Measurements from ENCODE around the gene KCNK1. TPM values are rescaled to one million over a fixed set of nuclear protein-coding genes. Genes with fewer than 3 reads are reported as not detected.

KCNK1 gene
- polyA plus RNA-seq, 1 donor from 2014 or later: 1.8 TPM

DNA sequence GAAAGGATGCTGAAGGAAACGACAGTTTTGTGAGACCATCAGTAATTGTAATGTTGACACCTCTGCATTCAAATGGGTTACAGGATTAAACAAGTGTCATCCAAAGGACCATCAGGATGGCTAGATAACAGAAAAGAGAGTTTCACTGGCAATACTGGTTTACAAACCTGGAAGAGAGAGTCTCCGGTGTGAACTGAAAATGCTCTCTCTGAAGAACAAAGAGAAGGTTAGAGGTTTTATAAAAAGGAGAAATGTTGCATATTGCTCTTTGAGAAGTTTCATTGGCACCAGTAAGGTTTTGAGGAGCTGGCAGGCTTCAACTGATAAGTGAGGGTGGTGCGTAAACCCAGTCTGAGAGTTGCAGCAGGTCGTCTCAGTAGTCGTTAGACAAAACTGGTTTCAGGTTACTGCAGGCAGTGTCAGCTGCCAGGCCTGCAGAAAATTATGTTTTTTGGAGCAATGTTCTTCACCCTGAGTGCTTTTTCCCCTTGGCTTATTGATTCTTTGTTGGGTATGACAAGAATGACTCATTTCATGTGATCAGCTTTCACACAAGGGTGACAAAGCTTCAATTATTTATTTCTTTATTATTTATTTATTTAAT, 42.2 kb downstream of the KCNK1 start:
- Histone ChIP-seq H4K20me1 (ENCODE audit: insufficient read depth) (no peaks in the 10 kb centered on the region), H3K4me3 (ENCODE audit: low read length) (no peak overlapping the region), H3K9me2 (ENCODE audit: insufficient read depth, low read length) (no peaks in the 10 kb centered on the region), H3K9me3 (ENCODE audit: low read length) (no peaks in the 10 kb centered on the region), H3K4me2 (ENCODE audit: low read length) (no peak overlapping the region), H3K79me2 (replicated peaks; ENCODE audit: insufficient read depth, low read length) (no peaks in the 10 kb centered on the region), H3K36me3 (ENCODE audit: insufficient read depth, low read length) (no peaks in the 10 kb centered on the region), H2AFZ (ENCODE audit: low read depth, low read length) (no peak overlapping the region), H3K9ac (ENCODE audit: low read length) (no peak overlapping the region), H3K27ac (ENCODE audit: low read length) (no peak overlapping the region), H3K27me3 (ENCODE audit: insufficient read depth, low read depth, low read length) (no peaks in the 10 kb centered on the region), H3F3A (ENCODE audit: insufficient read depth, low read length, poor library complexity, severe bottlenecking) (no peaks in the 10 kb centered on the region)
- TF ChIP-seq TAF1 (IDR thresholded peaks at IDR 0.05; ENCODE audit: low read depth) (no peak), EZH2 (IDR thresholded peaks at IDR 0.05; ENCODE audit: borderline replicate concordance, insufficient read depth, low read length, poor library complexity, severe bottlenecking) (no peak), MXI1 (conservative IDR thresholded peaks at IDR 0.05; ENCODE audit: poor library complexity, severe bottlenecking) (no peak), POLR2AphosphoS5 (IDR thresholded peaks at IDR 0.05) (no peak), RAD21 (conservative IDR thresholded peaks at IDR 0.05) (no peak), SMC3 (conservative IDR thresholded peaks at IDR 0.05; ENCODE audit: poor library complexity) (no peak), EP300 (conservative IDR thresholded peaks at IDR 0.05; ENCODE audit: poor library complexity, severe bottlenecking) (no peak)
- TF ChIP-seq, protein P1, sequence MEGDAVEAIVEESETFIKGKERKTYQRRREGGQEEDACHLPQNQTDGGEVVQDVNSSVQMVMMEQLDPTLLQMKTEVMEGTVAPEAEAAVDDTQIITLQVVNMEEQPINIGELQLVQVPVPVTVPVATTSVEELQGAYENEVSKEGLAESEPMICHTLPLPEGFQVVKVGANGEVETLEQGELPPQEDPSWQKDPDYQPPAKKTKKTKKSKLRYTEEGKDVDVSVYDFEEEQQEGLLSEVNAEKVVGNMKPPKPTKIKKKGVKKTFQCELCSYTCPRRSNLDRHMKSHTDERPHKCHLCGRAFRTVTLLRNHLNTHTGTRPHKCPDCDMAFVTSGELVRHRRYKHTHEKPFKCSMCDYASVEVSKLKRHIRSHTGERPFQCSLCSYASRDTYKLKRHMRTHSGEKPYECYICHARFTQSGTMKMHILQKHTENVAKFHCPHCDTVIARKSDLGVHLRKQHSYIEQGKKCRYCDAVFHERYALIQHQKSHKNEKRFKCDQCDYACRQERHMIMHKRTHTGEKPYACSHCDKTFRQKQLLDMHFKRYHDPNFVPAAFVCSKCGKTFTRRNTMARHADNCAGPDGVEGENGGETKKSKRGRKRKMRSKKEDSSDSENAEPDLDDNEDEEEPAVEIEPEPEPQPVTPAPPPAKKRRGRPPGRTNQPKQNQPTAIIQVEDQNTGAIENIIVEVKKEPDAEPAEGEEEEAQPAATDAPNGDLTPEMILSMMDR (IDR thresholded peaks at IDR 0.05; ENCODE audit: poor library complexity, severe bottlenecking): no peak
- TF ChIP-seq, protein P2, sequence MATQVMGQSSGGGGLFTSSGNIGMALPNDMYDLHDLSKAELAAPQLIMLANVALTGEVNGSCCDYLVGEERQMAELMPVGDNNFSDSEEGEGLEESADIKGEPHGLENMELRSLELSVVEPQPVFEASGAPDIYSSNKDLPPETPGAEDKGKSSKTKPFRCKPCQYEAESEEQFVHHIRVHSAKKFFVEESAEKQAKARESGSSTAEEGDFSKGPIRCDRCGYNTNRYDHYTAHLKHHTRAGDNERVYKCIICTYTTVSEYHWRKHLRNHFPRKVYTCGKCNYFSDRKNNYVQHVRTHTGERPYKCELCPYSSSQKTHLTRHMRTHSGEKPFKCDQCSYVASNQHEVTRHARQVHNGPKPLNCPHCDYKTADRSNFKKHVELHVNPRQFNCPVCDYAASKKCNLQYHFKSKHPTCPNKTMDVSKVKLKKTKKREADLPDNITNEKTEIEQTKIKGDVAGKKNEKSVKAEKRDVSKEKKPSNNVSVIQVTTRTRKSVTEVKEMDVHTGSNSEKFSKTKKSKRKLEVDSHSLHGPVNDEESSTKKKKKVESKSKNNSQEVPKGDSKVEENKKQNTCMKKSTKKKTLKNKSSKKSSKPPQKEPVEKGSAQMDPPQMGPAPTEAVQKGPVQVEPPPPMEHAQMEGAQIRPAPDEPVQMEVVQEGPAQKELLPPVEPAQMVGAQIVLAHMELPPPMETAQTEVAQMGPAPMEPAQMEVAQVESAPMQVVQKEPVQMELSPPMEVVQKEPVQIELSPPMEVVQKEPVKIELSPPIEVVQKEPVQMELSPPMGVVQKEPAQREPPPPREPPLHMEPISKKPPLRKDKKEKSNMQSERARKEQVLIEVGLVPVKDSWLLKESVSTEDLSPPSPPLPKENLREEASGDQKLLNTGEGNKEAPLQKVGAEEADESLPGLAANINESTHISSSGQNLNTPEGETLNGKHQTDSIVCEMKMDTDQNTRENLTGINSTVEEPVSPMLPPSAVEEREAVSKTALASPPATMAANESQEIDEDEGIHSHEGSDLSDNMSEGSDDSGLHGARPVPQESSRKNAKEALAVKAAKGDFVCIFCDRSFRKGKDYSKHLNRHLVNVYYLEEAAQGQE (IDR thresholded peaks at IDR 0.05; ENCODE audit: borderline replicate concordance): no peak

DNA sequence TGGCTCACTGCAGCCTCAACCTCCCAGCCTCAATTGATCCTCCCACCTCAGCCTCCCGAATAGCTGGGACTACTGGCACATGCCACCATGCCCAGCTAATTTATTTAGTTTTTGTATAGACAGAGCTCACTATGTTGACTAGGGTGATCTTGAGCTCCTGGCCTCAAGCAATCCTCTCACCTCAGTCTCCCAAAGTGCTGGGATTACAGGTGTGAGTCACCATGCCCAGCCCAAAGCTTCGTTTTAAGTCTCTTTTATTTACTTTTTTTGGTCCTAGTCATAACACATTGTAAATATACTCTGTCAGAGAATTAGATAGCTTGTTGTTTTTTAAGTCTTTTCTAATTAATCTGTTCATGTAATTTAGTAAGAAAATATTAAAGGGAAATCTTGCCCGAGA, 42.8 kb downstream of the KCNK1 start:
- Histone ChIP-seq H3K9me2 (ENCODE audit: insufficient read depth, low read length) (no peaks in the 10 kb centered on the region), H3F3A (ENCODE audit: insufficient read depth, low read length, poor library complexity, severe bottlenecking) (no peaks in the 10 kb centered on the region), H3K4me3 (ENCODE audit: low read length) (no peak overlapping the region), H3K9ac (ENCODE audit: low read length) (no peak overlapping the region), H3K27me3 (ENCODE audit: insufficient read depth, low read depth, low read length) (no peaks in the 10 kb centered on the region), H3K9me3 (ENCODE audit: low read length) (no peaks in the 10 kb centered on the region), H4K20me1 (ENCODE audit: insufficient read depth) (no peaks in the 10 kb centered on the region), H3K4me2 (ENCODE audit: low read length) (no peak overlapping the region), H3K36me3 (ENCODE audit: insufficient read depth, low read length) (no peaks in the 10 kb centered on the region), H2AFZ (ENCODE audit: low read depth, low read length) (no peak overlapping the region), H3K79me2 (replicated peaks; ENCODE audit: insufficient read depth, low read length) (no peaks in the 10 kb centered on the region), H3K27ac (ENCODE audit: low read length) (no peak overlapping the region)
- TF ChIP-seq, protein P2 (IDR thresholded peaks at IDR 0.05; ENCODE audit: borderline replicate concordance): no peak
- TF ChIP-seq POLR2AphosphoS5 (IDR thresholded peaks at IDR 0.05) (no peak), RAD21 (conservative IDR thresholded peaks at IDR 0.05) (no peak), MXI1 (conservative IDR thresholded peaks at IDR 0.05; ENCODE audit: poor library complexity, severe bottlenecking) (no peak), TAF1 (IDR thresholded peaks at IDR 0.05; ENCODE audit: low read depth) (no peak), EP300 (conservative IDR thresholded peaks at IDR 0.05; ENCODE audit: poor library complexity, severe bottlenecking) (no peak), EZH2 (IDR thresholded peaks at IDR 0.05; ENCODE audit: borderline replicate concordance, insufficient read depth, low read length, poor library complexity, severe bottlenecking) (no peak), SMC3 (conservative IDR thresholded peaks at IDR 0.05; ENCODE audit: poor library complexity) (no peak)
- TF ChIP-seq, protein P1 (IDR thresholded peaks at IDR 0.05; ENCODE audit: poor library complexity, severe bottlenecking): no peak
